Measurements from ENCODE around the gene TXLNA.
"Not testable (repeated sequence)": the region's sequence is repeated elsewhere in the genome, so short reads cannot be mapped to it uniquely, and the experiment has no call there.

TXLNA gene

DNA sequence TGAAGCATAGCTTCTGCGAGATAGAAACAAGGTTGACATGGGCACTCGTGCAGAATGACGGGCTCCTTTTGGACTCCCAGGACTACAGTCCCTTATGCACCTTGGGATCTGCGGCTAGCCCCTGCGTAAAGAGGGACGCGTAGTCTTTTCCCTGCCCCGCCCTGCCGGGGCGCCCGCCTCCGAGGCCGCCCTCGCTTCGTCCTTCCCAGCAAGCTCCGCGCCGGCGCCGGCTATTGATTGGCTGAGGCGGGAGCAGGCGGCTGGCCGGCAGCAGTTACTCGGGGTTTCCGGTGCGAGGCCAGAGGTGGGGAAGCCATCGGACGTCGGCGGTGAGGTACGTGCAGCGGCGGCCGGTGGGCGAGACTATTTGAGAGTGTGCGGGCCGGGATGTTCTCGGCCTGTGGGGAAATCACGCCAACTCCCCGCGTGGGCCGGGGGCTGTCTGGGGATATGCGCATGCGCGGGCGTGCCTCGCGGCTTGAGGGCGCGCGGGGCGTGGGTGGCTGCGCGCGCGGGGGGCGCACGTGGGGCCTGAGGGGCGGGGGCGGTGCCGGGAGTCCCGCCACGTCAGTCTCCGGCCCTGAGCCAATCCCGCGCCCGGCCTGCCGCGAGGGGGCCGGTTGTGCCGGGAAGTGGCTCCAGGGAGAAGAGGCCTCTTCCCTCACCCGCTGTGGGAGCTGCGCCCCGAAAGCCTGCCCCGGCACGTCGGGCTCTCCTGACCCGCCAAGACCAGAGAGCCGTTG, at the start of gene TXLNA:
Gene TXLNA, plus strand, starts transcription at position 233 of the 743 bp plus-strand sequence. CDS start 671 bp downstream, outside the sequence.
- DNase-seq: peak; percentile 83

DNA sequence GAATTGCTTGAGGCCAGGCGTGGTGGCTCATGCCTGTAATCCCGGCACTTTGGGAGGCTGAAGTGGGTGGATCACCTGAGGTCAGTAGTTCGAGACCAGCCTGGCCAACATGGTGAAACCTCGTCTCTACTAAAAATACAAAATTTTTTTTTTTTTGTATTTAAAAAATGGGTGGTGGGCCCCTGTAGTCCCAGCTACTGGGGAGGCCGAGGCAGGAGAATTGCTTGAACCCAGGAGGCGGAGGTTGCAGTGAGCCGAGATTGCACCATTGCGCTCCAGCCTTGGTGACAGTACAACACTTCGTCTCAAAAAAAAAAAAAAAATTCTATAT, 45.6 kb upstream of the TXLNA start:
- not testable (repeated sequence) for DNase-seq

DNA sequence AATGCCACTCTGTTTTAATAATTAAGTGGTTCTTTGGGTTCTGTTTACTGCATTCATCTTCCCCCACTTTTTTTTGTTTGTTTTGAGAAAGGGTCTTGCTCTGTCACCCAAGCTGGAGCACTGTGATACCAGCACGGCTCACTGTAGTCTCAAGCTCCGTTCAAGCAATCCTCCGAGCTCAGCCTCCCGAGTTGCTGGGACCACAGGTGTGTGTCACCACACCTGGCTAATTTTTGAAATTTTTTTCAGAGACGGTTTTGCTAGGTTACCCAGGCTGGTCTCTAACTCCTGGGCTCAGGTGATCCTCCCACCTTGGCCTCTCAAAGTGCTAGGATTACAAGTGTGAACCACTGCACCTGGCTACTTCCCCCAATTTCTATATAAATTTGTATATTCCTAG, 42.4 kb upstream of the TXLNA start:
- no peak for DNase-seq

DNA sequence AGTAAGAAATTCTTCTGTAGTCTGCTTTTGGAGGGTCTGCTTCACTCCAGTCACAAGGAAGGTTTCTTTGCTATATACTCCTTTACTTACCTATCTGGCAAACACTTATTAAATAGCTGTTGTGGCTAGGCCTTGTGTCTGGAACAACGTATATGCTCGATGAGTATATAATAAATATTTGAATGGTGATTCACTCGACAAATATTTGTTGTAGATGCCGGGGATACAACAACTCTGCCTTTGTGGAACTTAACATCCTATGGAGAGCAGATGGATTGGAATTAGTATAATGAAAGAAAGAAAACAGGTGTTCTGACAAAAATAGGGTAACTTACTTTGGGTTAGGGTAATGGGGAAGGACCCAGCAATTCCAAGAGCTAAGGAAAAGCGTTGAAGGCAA, 40.5 kb upstream of the TXLNA start:
- DNase-seq: no peak

DNA sequence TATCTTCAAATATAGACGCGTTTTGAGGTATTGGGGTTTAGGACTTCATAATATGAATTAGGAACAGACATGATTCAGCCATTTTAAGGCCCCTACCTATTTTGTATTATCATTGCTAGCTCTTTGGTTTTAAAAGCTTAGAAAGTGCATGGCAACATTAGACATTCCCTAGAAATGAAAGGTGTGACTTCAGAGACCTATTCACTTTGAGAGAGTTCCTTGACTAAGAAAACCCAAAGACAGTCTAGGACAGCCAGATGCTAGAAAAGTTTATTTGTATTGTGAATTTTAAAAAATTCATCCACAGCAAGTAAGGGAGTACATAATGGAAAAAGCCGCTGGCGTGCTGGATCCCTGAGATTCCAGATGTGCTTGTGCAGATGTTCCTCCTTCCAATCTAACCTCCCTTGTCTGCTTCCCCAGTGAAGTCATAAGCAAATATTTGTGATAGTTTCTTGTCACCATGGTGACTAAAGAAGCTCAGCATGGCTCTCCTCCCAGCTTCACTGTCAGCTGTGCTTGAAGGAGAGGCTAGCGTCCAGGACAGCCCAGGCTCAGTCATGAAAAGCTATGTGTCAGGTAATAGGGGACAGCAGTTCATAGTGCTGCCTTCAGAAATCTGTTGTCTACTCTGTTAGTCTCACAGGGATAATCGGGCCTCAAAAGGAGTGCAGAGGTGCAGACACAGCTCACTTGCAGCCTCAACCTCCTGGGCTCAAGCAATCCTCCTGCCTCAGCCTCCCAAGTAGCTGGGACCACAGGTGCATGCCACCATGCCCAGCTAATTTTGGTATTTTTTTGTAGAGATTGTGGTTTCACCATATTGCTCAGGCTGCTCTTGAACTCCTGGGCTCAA, 36.8 kb upstream of the TXLNA start:
- no peak for DNase-seq

DNA sequence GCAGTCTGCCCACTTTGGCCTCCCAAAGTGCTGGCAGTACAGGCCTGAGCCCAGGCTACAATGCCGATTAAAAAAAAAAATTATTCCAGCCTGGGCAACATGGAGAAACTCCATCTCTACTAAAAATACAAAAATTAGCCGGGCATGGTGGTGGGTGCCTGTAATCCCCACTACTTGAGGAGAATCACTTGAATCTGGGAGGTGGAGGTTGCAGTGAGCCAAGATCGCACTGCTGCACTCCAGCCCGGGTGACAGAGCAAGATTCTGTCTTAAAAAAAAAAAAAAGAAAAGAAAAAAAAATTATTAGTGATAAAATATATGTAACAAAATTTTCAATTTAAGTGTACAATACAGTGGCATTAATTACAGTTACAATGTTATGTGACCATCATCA, 36.2 kb upstream of the TXLNA start:
- DNase-seq: not testable (repeated sequence)

DNA sequence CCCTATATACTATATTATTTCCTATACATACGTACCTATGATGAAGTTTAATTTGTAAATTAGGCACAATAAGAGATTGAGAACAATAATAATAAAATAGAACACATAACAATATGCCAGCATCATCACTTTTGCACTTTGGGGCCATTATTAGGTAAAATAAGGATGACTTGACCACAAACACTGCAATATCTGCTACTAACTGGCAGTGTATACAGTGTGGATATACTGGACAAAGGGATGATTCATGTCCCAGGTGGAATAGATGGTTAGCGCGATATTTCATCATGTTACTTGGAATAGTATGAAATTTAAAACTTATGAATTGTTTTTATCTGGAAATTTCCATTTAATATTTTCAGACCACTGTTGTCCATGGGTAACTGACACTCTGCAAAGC, 35.4 kb upstream of the TXLNA start:
- DNase-seq: no peak

DNA sequence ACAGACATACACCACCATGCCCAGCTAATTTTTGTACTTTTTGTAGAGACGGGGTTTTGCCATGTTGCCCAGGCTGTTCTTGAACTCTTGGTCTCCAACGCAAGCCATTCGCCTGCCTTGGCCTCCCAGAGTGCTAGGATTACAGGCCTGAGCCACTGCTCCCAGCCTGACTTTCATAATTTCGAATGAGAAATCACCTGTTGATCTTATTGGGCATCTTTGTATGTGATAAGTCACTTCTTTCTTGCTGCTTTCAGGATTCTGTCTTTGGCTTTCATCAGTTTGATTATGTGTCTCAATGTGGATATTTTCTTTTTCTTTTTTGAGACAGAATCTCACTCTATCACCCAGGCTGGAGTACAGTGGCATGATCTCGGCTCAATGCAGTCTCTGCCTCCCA, 31.7 kb upstream of the TXLNA start:
- not testable (repeated sequence) for DNase-seq

DNA sequence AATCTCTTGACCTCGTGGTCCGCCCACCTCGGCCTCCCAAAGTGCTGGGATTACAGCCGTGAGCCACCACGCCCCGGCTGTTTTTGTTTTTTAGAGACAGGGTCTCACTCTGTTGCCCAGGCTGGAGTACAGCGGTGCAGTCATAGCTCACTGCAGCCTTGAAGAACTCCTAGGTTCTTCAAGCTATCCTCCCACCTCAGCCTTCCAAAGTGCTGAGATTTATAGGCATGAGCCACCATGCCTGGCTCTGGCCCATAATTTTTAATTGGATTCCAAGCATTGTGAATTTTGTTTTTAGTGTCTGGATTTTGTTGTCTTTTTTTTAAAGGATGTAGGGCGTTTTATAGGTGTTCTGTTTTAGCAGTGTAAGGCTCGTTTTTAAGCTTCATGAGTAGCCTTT, 28.6 kb upstream of the TXLNA start:
- no peak for DNase-seq

DNA sequence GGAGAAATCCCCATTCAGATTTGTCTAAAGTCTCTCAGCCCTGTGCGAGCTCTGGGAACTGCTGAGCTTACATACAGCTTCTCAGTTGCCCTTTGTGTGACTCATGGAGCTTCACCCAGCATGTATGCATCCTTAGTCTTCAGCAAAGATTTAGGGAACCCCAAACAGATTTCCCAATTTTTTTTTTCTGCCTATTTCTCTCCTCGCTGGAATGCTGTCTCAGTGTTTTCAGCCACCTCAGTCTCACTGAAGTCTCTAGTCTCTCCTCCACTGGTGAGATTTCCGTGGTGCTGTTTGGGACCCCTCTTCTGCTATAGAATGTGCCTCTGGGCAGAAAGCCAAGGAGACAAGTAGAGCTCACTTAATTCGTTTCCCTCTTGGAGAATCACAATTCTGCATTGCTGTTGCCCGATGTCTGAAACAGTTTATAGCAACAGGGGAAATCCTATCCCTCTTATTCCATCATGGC, 28.1 kb upstream of the TXLNA start:
- DNase-seq: no peak

DNA sequence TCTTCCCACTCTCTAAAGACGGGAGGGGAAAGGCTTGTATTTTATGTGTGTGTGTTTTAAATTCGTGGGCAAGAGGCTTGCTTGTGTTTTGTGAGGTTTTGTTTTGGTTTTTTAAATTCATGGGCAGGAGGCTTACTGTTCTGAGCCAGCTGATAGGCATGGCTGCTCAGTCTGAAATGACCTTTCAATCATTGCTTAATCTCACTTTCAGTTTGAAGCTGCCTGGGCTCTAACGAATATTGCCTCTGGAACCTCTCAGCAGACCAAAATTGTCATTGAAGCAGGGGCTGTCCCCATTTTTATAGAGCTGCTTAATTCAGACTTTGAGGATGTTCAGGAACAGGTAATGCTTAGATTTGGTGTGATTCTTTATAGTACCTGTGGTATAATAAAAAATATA, 20.3 kb upstream of the TXLNA start:
- no peak for DNase-seq

DNA sequence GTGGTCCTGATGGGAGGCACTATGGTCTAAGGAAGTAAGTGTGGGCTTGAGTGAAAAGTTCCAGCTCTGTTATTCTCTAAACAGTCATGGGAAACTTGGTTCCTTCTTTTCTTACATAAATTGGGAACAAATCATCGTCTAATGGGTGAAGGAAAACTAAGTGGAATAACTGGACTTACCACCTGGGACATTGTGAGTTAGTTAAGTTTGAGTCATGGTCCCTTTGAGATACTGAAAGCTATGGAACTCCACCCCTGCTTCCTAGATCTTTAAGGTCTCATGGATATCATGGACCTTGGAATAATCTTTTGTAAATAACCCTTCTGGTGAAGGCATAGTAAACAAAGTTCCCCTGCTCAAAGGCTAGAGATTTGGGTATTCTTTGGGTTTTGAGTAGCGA, 16.1 kb upstream of the TXLNA start:
- no peak for DNase-seq

DNA sequence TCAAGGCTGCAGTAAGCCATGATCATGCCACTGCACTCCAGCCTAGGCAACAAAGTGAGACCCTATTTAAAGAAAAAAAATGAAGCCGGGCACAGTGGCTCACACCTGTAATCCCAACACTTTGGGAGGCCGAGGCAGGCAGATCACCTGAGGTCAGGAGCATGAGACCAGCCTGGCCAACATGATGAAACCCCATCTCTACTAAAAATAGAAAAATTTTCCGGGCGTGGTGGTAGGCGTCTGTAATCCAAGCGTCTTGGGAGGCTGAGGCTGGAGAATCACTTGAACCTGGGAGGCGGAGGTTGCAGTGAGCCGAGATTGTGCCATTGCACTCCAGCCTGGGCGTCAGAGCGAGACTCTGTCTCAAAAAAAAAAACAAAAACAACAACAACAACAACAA, 13.8 kb upstream of the TXLNA start:
- DNase-seq: not testable (repeated sequence)

DNA sequence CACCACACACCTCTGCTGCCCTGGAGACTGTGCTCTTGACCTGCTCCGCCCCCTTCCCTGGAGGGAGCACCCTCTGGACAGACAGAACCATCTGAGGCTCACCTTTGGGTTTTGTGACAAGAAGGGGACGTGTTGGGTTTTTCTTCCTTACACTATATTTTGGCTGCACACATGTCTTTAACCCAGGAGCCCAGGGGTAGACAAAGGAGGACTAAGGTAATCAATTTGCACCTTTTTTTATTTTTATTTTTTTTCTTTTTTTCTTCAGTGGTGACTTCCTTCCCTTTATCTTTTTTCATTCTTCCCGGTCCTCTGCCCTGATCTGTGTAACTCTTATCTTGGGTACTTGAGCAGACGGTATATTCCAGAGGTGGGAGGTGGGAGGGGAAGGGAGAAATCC, 8.5 kb upstream of the TXLNA start:
- DNase-seq: no peak

DNA sequence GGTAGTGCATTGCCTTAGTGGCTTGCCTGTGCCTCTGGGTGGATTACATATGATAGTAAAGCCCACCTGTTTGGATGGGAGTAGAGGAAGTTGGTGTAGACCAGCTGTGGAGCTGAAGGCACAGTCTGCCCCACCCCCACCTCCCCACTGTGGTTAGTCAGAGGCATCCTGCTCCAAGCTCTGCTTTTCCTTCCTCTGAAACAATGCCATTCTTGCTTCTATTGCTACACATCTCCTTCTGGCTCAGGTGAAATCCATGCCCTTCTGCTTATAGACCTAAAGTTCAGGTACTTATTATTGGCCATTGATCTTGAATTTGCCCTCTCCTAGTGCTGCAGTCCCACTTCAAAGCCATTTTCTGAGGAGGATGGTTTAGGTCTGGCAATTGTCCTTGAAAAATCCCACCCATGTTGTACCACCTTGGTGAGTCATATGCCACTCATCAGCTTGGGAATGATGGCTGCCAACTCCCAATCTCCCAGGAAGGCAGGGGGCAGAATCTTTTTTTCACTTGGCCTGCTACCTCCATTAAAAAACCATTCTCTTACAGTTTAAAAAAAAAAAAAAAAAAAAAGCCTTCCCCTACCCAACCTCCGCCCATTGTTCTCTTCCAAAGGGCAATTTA, 6.7 kb upstream of the TXLNA start:
- no peak for DNase-seq

DNA sequence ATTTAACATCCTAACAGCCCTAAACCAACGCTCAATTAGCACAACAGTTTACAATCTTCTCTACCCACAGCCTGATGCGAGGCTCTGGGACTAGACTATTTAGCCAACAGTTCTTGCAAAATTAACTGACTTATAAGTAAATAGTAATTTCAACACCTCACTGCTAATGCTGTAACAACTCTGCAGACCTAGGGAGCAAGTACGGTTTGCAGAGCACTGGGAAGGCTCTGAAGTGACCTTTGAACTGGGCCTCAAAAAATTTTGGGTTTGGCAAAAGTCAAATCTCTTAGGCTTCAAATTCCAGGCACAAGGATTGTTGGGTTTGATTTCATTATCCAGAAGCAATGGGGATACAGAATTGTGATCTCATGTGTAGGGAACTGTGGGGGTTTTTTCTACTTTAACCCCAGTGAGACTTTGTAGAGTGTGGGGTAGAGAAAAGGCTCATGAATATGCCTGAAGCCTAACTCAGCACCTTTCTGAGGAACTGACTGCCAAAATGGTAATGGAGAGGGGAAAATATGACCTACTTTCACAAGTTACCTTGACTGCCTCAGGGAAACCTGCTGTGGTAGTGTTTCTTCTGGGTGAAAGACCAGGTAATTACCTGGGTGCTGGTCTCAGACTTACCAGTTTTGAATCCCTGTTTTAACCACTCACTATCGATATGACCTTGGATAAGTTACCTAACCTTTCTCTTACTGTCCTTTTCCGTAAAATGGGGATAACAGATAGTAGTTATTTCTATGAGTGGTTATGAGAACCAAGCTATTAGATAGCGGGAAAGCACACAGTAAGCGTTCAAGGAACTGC, 889 bp upstream of the TXLNA start:
- DNase-seq: peak; percentile 16

DNA sequence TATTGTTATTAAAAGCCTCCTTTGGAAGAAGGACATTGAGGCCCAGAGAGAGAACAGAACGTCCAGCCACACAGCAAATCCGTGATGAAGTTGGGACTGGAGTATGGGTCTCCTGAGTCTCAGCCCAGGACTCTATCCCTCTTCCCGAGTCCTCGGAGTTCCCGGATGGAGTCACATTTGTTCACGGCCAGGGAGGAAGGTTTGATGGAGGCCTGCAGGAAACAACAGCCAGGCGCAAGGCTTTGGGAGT, 357 bp upstream of the TXLNA start:
- DNase-seq: no peak

DNA sequence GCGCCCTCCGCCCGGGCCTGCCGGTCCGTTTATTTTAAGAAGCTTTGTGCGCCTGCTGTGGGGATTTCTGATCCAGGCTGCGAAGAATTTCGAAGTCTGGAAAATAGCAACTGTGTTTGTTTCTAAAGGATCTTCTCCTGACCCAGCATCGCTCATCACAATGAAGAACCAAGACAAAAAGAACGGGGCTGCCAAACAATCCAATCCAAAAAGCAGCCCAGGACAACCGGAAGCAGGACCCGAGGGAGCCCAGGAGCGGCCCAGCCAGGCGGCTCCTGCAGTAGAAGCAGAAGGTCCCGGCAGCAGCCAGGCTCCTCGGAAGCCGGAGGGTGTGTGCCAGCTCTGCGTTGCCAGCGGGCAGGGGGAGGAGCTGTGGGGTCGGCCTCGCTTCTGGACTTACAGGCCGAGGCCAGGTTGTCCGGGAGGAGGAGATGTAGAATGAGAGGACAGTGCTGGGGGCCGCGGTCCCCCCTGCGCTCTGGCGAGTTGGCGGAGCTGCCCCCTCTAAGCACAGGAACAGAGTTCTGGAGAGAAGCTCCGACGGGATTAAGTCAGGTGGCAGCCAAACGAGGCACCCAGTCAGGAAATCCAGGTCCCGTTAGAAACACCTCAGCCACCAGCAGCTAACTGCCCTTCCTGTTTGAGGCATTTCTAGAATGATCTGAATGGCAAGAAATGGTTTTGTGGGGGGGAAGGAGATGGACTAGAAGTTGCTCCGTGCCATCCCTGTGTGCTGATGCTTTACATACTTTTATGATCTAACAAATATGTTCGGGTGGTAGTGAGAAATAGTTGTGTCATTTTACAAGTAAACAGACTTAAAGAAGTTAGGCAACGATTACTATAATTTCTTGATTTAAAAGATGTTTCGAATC, 948 bp downstream of the TXLNA start:
- DNase-seq: peak; percentile 33

DNA sequence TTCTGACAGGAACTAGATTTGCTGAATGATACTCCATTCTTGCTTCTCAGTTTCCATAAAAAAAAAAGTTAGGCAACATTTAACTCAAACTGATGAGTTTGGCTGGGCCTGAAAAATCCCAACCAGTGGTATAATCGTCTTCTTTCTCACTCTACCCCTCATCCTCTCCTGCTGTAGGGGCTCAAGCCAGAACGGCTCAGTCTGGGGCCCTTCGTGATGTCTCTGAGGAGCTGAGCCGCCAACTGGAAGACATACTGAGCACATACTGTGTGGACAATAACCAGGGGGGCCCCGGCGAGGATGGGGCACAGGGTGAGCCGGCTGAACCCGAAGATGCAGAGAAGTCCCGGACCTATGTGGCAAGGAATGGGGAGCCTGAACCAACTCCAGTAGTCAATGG, 1.6 kb downstream of the TXLNA start:
- no peak for DNase-seq

DNA sequence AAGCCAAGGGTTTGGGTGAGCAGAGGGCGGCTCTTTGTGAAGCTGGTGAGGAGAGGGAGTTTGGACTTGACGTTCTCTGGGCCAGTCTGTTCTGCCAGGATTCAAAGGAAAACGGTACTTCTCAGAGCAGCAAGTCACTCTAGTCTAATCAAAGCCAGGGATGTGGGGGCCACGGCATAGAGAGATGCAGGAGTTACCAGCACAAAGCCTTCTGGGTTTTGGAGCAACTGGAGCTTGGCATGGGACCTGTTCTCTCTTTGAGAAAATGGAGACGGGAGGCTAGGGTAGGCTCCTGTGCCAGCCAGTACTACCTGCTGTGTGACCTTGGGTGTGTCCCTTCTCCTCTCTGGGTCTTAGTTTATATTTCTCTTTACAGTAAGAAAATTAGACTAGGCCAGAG, 2.1 kb downstream of the TXLNA start:
- no peak for DNase-seq

DNA sequence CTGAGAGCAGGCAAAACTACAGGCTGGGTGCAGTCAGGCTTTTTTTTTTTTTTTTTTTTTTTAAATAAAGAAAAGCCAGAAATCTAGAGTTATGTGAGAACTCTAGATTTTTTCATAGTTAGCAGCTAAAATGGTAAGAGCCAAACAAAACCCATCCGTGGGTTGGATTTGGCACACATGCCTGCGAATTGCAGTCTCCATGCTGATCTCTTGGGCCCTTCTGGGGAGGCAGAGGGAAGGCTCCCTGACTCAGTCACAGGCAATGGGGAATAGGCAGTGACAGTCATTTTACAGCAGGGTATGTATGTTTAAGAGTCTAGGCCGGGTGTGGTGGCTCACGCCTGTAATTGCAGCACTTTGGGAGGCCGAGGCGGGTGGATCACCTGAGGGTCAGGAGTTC, 2.6 kb downstream of the TXLNA start:
- DNase-seq: no peak

DNA sequence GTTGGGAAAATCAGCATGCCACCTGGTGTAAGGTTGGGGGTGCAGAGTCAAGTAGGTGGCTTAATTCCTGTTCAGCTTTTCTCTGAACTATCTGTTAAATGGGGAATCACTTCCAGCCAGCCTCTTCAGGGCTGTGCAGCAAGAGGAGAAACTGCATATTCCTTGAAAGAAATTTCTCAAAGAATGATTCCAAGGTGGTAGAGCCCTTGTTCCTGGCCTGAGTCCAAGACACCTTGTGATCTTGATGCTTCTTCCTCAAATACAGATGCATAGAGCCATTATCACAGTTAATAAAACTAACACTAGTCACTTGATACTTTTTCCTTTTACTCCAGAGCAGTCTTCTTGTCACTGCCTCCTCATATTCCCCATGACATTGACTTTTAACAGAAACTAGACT, 5.2 kb downstream of the TXLNA start:
- no peak for DNase-seq

Data from MV-4-11 (cell line).